WTC11 (cell line): ENCODE data around the gene TSPAN2. TPM values are rescaled to one million over a fixed set of nuclear protein-coding genes. Genes with fewer than 3 reads are reported as not detected.
A peak's percentile ranks its signal among the peaks of the same experiment; 100 is the strongest.

Experiments used
- ATAC-seq: fragments of 200-7000 bp; cut with Tn5 transposase; 2 replicates; pipeline ENCODE4 v1.10.0; 2021; ENCODE audit warnings: mild to moderate bottlenecking, moderate library complexity
- CTCF ChIA-PET: fragments of 300-600 bp; sonication (Branson Sonifier 250); formaldehyde crosslinking; loops from one replicate; lab custom pipeline; 2021; ENCODE audit warnings: antibody characterized with exemption; lab: Charles Lee
- POLR2A ChIA-PET: fragments of 350-600 bp; sonication (Branson Sonifier 250); formaldehyde crosslinking; loops from one replicate; lab custom pipeline; 2021; ENCODE audit warnings: antibody characterized with exemption; lab: Charles Lee
- DNase-seq: peaks from one replicate; pipeline ENCODE4 v3.0.0; 2021; ENCODE audit warnings: low spot score
- H3K27ac Mint-ChIP-seq: 2 replicates; pipeline ENCODE4 v1.8.0; 2021; ENCODE audit warnings: mixed read lengths
- H3K27me3 Mint-ChIP-seq: 2 replicates; pipeline ENCODE4 v1.8.0; 2021; ENCODE audit warnings: low read depth, mild to moderate bottlenecking, moderate library complexity, mixed read lengths
- H3K36me3 Mint-ChIP-seq: 2 replicates; pipeline ENCODE4 v1.8.0; 2021; ENCODE audit warnings: mixed read lengths
- H3K4me1 Mint-ChIP-seq: 2 replicates; pipeline ENCODE4 v1.8.0; 2022; ENCODE audit warnings: mixed read lengths
- H3K4me3 Mint-ChIP-seq: 2 replicates; pipeline ENCODE4 v1.8.0; 2021; ENCODE audit warnings: mild to moderate bottlenecking, moderate library complexity, mixed read lengths
- H3K9me3 Mint-ChIP-seq: 2 replicates; pipeline ENCODE4 v1.8.0; 2021; ENCODE audit warnings: mixed read lengths
- ELF4 ChIP-seq: sonication (generic); formaldehyde crosslinking; IDR thresholded peaks from 2 replicates; pipeline ENCODE4 v1.8.1; 2022; ENCODE audit warnings: low read depth, mild to moderate bottlenecking, moderate library complexity, missing genetic modification reagents
- EMX1 ChIP-seq: fragments of 250-450 bp; sonication (Bioruptor Pico); IDR thresholded peaks from 2 replicates; pipeline ENCODE4 v1.8.0; 2021; ENCODE audit warnings: mild to moderate bottlenecking
- HMGA2 ChIP-seq: fragments of 250-450 bp; sonication (Bioruptor Pico); IDR thresholded peaks from 2 replicates; pipeline ENCODE4 v1.4.0; 2021; ENCODE audit warnings: mild to moderate bottlenecking, moderate library complexity
- JUN ChIP-seq: sonication (generic); formaldehyde crosslinking; IDR thresholded peaks from 2 replicates; pipeline ENCODE4 v1.8.0; 2023; ENCODE audit warnings: mild to moderate bottlenecking, missing genetic modification reagents
- MXD4 ChIP-seq: fragments of 250-450 bp; sonication (Bioruptor Pico); IDR thresholded peaks from 2 replicates; pipeline ENCODE4 v1.8.0; 2021; ENCODE audit warnings: mild to moderate bottlenecking, moderate library complexity, borderline replicate concordance
- MYBL2 ChIP-seq: sonication (generic); formaldehyde crosslinking; IDR thresholded peaks from 2 replicates; pipeline ENCODE4 v1.8.1; 2023; ENCODE audit warnings: mild to moderate bottlenecking, moderate library complexity, missing genetic modification reagents
- NFATC4 ChIP-seq: fragments of 250-450 bp; sonication (Bioruptor Pico); IDR thresholded peaks from 2 replicates; pipeline ENCODE4 v1.9.0; 2021; ENCODE audit warnings: mild to moderate bottlenecking
- NFE2L1 ChIP-seq: sonication (generic); formaldehyde crosslinking; IDR thresholded peaks from 2 replicates; pipeline ENCODE4 v1.8.1; 2023; ENCODE audit warnings: missing genetic modification reagents
- NR1H2 ChIP-seq: sonication (generic); formaldehyde crosslinking; IDR thresholded peaks from 2 replicates; pipeline ENCODE4 v1.9.0; 2021; ENCODE audit warnings: mild to moderate bottlenecking, moderate library complexity, missing genetic modification reagents
- SMAD3 ChIP-seq: sonication (generic); formaldehyde crosslinking; IDR thresholded peaks from 2 replicates; pipeline ENCODE4 v1.8.0; 2022; ENCODE audit warnings: missing genetic modification reagents, mild to moderate bottlenecking, borderline replicate concordance
- SMAD4 ChIP-seq: sonication (generic); formaldehyde crosslinking; IDR thresholded peaks from 2 replicates; pipeline ENCODE4 v1.8.0; 2022; ENCODE audit warnings: mild to moderate bottlenecking, missing genetic modification reagents
- TEAD4 ChIP-seq: sonication (generic); formaldehyde crosslinking; IDR thresholded peaks from 2 replicates; pipeline ENCODE4 v1.8.0; 2022; ENCODE audit warnings: mild to moderate bottlenecking, missing genetic modification reagents
- TP53 ChIP-seq: sonication (generic); formaldehyde crosslinking; IDR thresholded peaks from 2 replicates; pipeline ENCODE4 v1.8.1; 2023; ENCODE audit warnings: mild to moderate bottlenecking, missing genetic modification reagents
- ZNF121 ChIP-seq: sonication (generic); formaldehyde crosslinking; IDR thresholded peaks from 2 replicates; pipeline ENCODE4 v1.8.0; 2023; ENCODE audit warnings: missing genetic modification reagents
- ZNF317 ChIP-seq: sonication (generic); formaldehyde crosslinking; IDR thresholded peaks from 2 replicates; pipeline ENCODE4 v1.8.1; 2023; ENCODE audit warnings: low read depth, mild to moderate bottlenecking, moderate library complexity, missing genetic modification reagents, borderline replicate concordance
- total RNA-seq: library from RNA; stranded (reverse); gene quantifications from 3 replicates; pipeline ENCODE4 v1.2.3, GENCODE V29; 2021
- TF ChIP-seq, protein P1 (sequence below): sonication (generic); formaldehyde crosslinking; IDR thresholded peaks from 2 replicates; pipeline ENCODE4 v1.8.0; 2022; ENCODE audit warnings: missing genetic modification reagents
- TF ChIP-seq, protein P2 (sequence below): sonication (generic); formaldehyde crosslinking; IDR thresholded peaks from 2 replicates; pipeline ENCODE4 v1.8.1; 2023; ENCODE audit warnings: mild to moderate bottlenecking, missing genetic modification reagents, moderate library complexity
- TF ChIP-seq, protein P3 (sequence below): sonication (generic); formaldehyde crosslinking; IDR thresholded peaks from 2 replicates; pipeline ENCODE4 v1.8.1; 2022; ENCODE audit warnings: mild to moderate bottlenecking, moderate library complexity, missing genetic modification reagents
- TF ChIP-seq, protein P4 (sequence below): sonication (generic); formaldehyde crosslinking; IDR thresholded peaks from 2 replicates; pipeline ENCODE4 v1.8.0; 2022; ENCODE audit warnings: mild to moderate bottlenecking, missing genetic modification reagents
- TF ChIP-seq, protein P5 (sequence below): sonication (generic); formaldehyde crosslinking; IDR thresholded peaks from 2 replicates; pipeline ENCODE4 v1.8.1; 2023; ENCODE audit warnings: mild to moderate bottlenecking, missing genetic modification reagents, moderate library complexity
- TF ChIP-seq, protein P6 (sequence below): sonication (generic); formaldehyde crosslinking; IDR thresholded peaks from 2 replicates; pipeline ENCODE4 v1.8.1; 2022; ENCODE audit warnings: low read depth, missing genetic modification reagents, borderline replicate concordance
- TF ChIP-seq, protein P7 (sequence below): fragments of 250-450 bp; sonication (Bioruptor Pico); IDR thresholded peaks from 2 replicates; pipeline ENCODE4 v1.9.0; 2021; ENCODE audit warnings: mild to moderate bottlenecking

Gene TSPAN2
- total RNA-seq, 1 experiment from 2014 or later: 12.0 TPM

DNA sequence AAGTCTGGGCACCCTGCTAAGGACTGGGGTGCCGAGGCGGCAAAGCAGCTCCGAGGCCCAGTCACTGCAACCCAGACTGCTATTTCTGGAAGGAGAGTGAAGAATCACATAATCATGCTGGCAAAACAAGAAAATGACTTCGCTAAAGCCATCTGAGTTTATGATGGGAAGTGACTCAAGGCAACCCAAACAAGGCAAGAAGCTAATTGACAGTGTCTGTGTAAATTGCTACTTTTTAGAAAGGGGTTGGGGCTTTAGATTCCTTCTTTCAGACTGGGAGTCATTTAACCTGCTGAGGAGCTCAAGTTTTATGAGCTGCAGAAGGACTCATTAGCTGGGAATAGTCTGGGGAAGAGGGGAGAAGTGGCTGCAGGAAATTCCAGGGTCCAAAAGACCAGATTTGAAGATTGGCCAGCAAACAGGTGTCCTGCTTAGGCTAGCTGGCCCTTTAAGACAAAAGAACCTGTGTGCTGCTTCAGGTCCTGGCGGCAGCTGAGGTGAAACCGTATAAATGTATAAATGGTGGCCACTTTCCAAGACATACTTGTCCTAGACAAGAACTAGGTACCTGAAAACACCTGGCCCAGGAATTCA is 31.5 kb downstream of the TSPAN2 start (continued):
- TF ChIP-seq, protein P1, sequence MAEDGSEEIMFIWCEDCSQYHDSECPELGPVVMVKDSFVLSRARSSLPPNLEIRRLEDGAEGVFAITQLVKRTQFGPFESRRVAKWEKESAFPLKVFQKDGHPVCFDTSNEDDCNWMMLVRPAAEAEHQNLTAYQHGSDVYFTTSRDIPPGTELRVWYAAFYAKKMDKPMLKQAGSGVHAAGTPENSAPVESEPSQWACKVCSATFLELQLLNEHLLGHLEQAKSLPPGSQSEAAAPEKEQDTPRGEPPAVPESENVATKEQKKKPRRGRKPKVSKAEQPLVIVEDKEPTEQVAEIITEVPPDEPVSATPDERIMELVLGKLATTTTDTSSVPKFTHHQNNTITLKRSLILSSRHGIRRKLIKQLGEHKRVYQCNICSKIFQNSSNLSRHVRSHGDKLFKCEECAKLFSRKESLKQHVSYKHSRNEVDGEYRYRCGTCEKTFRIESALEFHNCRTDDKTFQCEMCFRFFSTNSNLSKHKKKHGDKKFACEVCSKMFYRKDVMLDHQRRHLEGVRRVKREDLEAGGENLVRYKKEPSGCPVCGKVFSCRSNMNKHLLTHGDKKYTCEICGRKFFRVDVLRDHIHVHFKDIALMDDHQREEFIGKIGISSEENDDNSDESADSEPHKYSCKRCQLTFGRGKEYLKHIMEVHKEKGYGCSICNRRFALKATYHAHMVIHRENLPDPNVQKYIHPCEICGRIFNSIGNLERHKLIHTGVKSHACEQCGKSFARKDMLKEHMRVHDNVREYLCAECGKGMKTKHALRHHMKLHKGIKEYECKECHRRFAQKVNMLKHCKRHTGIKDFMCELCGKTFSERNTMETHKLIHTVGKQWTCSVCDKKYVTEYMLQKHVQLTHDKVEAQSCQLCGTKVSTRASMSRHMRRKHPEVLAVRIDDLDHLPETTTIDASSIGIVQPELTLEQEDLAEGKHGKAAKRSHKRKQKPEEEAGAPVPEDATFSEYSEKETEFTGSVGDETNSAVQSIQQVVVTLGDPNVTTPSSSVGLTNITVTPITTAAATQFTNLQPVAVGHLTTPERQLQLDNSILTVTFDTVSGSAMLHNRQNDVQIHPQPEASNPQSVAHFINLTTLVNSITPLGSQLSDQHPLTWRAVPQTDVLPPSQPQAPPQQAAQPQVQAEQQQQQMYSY (CRISPR knock-in tag): no peak
- TF ChIP-seq ELF4 (CRISPR knock-in tag): no peak
- no peak for TF ChIP-seq HMGA2
- TF ChIP-seq, protein P2, sequence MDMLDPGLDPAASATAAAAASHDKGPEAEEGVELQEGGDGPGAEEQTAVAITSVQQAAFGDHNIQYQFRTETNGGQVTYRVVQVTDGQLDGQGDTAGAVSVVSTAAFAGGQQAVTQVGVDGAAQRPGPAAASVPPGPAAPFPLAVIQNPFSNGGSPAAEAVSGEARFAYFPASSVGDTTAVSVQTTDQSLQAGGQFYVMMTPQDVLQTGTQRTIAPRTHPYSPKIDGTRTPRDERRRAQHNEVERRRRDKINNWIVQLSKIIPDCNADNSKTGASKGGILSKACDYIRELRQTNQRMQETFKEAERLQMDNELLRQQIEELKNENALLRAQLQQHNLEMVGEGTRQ: no peak
- no peak for TF ChIP-seq ZNF121 (CRISPR knock-in tag)
- no peak for TF ChIP-seq NR1H2 (CRISPR knock-in tag)
- no peak for TF ChIP-seq SMAD4
- no peak for TF ChIP-seq NFE2L1
- no peak for TF ChIP-seq EMX1
- TF ChIP-seq, protein P3, sequence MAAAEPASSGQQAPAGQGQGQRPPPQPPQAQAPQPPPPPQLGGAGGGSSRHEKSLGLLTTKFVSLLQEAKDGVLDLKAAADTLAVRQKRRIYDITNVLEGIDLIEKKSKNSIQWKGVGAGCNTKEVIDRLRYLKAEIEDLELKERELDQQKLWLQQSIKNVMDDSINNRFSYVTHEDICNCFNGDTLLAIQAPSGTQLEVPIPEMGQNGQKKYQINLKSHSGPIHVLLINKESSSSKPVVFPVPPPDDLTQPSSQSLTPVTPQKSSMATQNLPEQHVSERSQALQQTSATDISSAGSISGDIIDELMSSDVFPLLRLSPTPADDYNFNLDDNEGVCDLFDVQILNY (CRISPR knock-in tag): no peak
- TF ChIP-seq, protein P4, sequence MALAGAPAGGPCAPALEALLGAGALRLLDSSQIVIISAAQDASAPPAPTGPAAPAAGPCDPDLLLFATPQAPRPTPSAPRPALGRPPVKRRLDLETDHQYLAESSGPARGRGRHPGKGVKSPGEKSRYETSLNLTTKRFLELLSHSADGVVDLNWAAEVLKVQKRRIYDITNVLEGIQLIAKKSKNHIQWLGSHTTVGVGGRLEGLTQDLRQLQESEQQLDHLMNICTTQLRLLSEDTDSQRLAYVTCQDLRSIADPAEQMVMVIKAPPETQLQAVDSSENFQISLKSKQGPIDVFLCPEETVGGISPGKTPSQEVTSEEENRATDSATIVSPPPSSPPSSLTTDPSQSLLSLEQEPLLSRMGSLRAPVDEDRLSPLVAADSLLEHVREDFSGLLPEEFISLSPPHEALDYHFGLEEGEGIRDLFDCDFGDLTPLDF (CRISPR knock-in tag): no peak
- TF ChIP-seq ZNF317 (CRISPR knock-in tag): no peak
- no peak for TF ChIP-seq JUN
- TF ChIP-seq, protein P5, sequence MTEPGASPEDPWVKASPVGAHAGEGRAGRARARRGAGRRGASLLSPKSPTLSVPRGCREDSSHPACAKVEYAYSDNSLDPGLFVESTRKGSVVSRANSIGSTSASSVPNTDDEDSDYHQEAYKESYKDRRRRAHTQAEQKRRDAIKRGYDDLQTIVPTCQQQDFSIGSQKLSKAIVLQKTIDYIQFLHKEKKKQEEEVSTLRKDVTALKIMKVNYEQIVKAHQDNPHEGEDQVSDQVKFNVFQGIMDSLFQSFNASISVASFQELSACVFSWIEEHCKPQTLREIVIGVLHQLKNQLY (CRISPR knock-in tag): no peak

DNA sequence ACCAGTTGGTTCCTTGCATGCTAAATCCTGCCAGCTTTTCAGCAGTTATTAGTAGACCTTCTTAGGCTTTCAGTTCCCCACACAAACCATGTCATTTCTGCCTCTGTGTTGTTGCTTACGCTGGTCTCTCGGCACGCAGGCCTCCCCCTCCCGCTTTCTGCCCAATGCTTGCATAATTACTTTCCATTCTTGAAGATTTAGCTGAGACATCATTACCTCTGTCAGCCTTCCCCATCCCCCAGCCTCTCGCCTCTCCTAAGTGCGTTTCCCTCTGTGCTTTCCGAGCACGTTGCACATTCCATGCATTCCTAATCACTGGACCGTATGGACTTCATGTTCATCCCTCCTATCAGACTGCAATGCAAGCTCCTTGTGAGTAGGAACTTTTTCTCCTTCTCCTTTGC is 32.9 kb downstream of the TSPAN2 start:
- no peak overlapping the region for H3K4me3 Mint-ChIP-seq
- H3K36me3 Mint-ChIP-seq: no peaks in the 10 kb centered on the region
- no peaks in the 10 kb centered on the region for H3K9me3 Mint-ChIP-seq
- TF ChIP-seq, protein P6, sequence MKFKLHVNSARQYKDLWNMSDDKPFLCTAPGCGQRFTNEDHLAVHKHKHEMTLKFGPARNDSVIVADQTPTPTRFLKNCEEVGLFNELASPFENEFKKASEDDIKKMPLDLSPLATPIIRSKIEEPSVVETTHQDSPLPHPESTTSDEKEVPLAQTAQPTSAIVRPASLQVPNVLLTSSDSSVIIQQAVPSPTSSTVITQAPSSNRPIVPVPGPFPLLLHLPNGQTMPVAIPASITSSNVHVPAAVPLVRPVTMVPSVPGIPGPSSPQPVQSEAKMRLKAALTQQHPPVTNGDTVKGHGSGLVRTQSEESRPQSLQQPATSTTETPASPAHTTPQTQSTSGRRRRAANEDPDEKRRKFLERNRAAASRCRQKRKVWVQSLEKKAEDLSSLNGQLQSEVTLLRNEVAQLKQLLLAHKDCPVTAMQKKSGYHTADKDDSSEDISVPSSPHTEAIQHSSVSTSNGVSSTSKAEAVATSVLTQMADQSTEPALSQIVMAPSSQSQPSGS (CRISPR knock-in tag): no peak
- TF ChIP-seq TEAD4: no peak
- no peak for TF ChIP-seq TP53 (CRISPR knock-in tag)
- no peak for TF ChIP-seq NFATC4 (CRISPR knock-in tag)
- no peak for TF ChIP-seq MXD4 (CRISPR knock-in tag)
- TF ChIP-seq, protein P7, sequence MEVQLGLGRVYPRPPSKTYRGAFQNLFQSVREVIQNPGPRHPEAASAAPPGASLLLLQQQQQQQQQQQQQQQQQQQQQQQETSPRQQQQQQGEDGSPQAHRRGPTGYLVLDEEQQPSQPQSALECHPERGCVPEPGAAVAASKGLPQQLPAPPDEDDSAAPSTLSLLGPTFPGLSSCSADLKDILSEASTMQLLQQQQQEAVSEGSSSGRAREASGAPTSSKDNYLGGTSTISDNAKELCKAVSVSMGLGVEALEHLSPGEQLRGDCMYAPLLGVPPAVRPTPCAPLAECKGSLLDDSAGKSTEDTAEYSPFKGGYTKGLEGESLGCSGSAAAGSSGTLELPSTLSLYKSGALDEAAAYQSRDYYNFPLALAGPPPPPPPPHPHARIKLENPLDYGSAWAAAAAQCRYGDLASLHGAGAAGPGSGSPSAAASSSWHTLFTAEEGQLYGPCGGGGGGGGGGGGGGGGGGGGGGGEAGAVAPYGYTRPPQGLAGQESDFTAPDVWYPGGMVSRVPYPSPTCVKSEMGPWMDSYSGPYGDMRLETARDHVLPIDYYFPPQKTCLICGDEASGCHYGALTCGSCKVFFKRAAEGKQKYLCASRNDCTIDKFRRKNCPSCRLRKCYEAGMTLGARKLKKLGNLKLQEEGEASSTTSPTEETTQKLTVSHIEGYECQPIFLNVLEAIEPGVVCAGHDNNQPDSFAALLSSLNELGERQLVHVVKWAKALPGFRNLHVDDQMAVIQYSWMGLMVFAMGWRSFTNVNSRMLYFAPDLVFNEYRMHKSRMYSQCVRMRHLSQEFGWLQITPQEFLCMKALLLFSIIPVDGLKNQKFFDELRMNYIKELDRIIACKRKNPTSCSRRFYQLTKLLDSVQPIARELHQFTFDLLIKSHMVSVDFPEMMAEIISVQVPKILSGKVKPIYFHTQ (CRISPR knock-in tag): no peak
- TF ChIP-seq MYBL2 (CRISPR knock-in tag): no peak
- TF ChIP-seq NFE2L1: no peak
- no peak for TF ChIP-seq SMAD3 (CRISPR knock-in tag)
- TF ChIP-seq, protein P3 (CRISPR knock-in tag): no peak
- H3K4me1 Mint-ChIP-seq: no peaks in the 10 kb centered on the region; the same call in 1 of the 2 replicates
- ATAC-seq: peak; percentile 71
- ChIA-PET CTCF (interaction anchor here (0.6 to 2.2 kb wide), 7 partner anchors 15 to 650 kb away, joined by 3 to 7 read pairs (median 5); no protein-coding TSS in a partner anchor), POLR2A (interaction anchor here (1.5 kb wide), 1 partner anchor 33 kb away, joined by 5 read pairs; the partner anchor contains the start of gene TSPAN2)
- H3K27ac Mint-ChIP-seq: no peak overlapping the region
- H3K27me3 Mint-ChIP-seq: no peaks in the 10 kb centered on the region
- peak; percentile 37 for DNase-seq
